HuH-7.5 (cell line): ENCODE data around the gene CYBA.
"Not testable (repeated sequence)": the region's sequence is repeated elsewhere in the genome, so short reads cannot be mapped to it uniquely, and the experiment has no call there.

Experiments
- DNase-seq: peaks from one replicate; pipeline ENCODE4 v3.0.0; 2011; ENCODE audit warnings: low spot score

Gene CYBA

GRCh38 chr16:88613911-88614817 is 36.7 kb downstream of the CYBA start:
- no peak for DNase-seq

DNA sequence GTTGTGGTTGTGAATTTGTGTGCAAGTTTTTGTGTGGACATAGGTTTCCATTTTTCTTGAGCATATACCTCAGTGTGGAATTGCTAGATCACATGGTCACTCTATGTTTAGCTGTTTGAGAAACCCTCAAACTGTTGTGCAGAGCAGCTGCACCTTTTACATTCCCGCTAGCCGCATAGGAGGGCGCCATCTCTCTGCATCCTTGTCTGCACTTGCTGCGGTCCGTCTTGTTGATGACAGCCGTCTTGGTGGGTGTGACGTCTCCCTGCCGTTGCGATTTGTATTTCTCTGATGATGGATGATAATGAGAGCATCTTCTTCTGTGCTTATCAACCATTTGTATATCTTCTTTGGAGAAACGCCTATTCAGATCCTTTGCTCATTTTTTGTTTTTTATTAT is 37.6 kb downstream of the CYBA start:
- no peak for DNase-seq

GRCh38 chr16:88610909-88611812 is 39.7 kb downstream of the CYBA start:
- no peak for DNase-seq

GRCh38 chr16:88610080-88610479 is 40.8 kb downstream of the CYBA start:
- peak; percentile 81 for DNase-seq

- not testable (repeated sequence) for DNase-seq
These were observed 41.4 kb downstream of the CYBA start for GRCh38 chr16:88609426-88609825.

GRCh38 chr16:88608076-88608475 is 42.8 kb downstream of the CYBA start:
- DNase-seq, result no peak

DNA sequence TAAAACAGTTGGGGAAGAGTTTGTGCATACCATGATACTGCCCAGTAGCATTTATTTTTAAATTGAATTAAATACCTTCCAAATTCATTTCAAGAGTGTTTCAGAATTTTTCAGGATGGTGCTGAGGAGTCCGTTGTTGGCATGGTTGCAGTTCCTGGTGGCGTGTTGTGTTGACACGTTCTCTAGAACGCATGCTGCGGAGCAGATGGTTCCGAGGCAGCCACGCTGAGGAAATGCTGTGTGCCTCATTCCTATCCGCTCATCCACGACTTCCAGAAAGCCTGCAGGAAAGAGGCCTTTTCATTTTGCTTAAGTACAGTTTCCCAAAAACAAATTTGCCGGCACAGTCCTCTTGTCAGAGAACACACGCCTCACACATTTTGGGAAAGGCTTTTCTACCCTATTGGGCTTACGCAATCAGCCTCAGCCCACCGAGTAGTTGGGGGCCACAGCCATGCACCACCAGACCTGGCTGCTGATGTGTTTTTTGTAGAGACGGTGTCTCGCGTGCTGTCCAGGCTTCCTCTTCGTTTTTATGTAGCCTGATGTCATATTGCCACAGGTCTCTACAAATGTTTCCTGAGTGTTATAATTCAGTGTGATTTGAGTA is 44.6 kb downstream of the CYBA start:
- DNase-seq, result no peak

DNA sequence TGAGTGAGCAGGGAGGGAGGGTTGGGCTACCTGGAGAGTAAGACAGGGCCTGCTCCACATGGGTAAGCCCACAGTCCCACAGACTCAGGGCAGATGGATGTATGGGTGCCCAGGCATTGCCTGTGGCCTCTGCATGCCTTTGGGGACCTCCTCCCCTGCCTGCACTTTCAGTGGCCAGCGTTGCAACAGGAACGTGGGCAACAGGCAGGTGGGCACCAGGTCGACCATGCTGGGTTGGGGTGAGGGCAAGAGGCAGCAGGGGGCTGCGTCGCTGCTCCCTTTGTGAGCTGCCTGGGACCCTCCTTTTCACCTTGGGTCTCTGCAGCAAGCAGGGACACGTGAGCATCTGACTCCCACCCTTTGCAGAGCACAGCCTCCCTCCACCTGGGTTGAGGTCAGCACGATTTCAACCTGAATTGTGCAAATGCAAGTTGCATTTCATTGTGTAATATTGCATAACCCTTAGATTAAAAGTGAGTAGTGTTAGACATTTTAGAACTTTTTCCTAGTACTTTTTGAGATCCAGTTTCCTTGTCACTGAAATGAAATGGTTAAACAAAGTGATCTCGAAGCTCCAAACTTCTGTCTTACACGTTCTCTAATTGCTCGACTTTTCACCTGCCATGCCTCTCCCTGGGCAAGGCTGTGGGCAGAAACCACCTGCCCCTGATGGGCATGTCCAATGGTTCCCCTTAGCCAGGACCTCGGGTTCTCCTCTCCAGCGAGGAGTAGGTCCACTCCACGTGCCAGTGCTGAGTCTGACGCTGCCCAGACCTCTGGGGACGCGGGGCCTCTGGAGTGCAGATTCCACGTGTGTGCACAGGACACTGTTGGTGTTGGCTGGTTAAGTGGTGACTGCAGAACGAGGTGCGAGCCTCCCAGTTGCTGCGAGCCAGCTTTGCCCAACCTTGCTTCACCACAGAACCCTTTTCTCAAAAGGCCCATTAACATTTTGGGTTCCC is 45.4 kb downstream of the CYBA start:
- DNase-seq, result no peak

DNA sequence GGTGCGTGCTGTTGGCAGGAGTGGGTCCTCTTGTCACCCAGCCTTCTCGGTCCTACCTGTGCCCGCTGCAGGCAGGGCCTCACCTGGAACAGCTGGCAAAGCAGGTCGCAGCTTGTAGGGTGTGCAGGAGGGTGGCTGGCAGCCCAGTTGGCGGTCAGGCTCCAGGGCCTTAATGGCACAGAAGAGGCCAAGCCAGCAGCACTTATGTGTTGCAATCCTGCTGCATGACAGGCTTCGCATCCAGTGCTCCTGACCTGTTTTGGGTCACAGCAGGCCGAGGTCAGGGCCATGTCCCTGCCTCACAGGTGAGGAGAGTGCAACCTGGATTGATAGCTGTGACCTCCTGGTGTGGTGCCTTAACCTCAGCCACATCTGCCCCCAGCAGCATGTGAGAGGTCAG is 48.8 kb downstream of the CYBA start:
- DNase-seq, result peak; percentile 75

DNA sequence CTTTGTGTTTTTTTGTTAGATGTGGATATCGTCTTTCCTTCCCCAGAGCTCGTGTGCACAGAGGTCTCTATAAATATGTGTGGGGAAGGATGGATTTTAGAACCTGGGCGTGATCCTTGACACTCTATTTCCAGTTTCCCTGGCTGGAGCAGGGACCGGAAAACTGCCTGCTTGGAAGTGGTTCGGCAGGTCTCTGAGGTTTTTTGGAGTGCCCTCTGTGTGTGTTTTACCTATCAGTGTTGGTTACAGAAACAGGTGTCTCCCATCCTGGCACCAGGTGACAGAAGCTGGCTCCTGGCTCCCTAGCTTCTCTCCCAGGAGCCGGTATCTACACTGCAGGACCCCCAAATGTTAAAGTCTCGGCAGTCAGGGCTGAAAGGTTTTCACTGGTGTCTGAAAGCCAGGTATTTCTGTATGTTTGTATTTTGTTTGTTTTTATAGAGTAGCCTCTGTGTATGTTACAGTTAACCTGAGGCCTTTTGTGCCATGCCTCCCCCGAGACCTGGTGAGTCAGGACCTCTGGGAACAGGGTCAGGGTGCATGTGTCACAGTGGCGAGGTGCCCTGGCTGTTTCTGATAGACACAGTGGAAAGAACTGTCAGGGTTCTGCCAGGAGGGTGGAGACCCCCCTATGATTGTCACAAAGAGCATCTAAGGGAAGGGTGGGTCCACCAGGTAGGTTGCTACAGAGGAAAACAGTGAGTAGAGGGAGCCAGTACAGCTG is 49.4 kb downstream of the CYBA start:
- no peak for DNase-seq

DNA sequence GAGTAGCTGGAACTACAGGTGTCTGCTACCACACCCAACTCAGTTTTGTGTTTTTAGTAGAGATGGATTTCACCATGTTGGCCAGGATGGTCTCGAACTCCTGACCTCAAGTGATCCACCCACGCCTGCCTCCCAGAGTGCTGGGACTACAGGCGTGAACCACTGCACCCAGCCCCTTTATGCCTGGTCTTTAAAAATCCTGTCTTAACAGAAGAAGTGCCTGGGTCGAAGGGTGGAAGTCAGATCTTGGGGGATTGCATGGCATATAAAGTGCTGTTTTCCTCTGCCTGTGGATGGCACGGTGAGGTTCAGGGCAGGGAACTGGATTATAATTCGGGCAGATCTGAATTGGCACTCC is 50.3 kb downstream of the CYBA start:
- DNase-seq, result no peak

DNA sequence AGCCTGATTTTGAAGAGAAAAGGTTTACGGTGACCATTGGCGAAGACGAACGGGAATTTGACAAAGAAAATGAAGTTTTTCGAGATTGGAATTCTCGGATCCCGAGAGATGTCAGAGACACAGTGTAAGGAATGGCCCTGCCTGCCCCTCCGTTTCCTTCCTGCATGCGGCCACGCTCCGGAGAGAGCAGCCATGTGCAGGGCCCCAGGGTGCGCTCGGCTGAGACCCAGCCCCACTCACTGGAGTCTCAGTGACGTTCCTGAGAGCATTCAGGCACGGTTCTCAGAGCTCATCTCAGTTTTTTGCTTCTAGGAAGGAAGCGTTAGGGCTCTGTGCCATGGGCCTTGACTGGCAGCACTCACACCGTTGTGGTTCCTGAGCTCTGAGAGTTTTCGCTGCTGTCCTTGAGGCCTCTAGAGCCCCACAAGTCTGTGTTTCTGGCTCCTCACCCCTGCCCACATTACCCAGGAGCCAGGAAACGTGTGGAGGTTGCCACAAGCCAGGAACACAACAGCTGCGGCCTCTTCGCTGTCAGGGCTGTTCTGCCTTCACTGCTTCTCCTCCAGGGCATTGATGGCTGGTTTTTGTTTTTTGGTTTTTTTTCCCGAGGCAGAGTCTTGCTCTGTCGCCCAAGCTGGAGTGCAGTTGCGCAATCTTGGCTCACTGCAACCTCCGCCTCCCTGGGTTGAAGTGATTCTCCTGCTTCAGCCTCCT is 50.9 kb downstream of the CYBA start:
- DNase-seq, result no peak

- no peak for DNase-seq
These were observed 51.6 kb downstream of the CYBA start for GRCh38 chr16:88599092-88599733.

DNA sequence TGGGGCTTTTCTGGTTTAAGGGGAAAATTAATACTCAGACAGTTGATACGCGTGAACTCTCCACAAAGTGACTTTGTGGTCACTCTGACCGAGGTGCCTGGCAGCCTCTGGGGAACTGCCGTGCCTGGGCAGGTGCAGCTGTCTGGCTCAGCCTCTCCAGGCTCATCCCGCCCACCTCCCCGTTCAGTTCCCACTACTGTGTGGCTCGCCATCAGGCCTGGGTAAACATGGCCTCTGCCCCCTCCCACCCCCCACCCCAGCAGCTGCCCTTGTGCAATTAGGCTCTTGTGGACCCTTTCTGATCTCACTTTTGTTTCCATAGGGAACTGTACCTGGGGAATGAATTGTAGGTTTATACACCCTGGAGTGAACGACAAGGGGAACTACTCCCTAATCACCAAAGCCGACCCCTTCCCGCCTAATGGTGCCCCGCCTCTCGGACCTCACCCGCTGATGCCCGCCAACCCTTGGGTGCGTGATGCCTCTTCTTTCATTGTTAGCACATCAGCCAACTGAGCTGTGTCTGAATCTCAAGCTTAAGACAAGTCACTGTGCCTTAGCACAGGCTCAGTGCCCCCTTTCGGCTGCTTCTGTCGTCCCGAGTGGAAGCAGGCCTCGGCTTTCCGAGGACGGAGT is 52.9 kb downstream of the CYBA start:
- DNase-seq, result peak; percentile 59

DNA sequence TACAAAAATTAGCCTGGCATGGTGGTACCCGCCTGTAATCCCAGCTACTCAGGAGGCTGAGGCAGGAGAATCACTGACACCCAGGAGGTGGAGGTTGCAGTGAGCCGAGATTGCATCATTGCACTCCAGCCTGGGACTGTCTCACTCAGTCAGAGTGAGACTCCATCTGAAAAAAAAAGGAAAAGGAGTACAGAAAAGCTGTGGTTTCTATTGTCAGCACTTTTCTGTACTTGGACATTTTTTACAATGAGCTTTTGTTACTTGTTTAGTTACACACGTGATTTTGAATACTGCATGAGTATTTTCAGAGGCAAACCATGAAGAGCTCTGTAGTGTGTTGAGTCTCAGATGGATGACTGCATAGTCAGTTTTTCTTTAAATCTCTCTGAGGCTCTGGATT is 54.4 kb downstream of the CYBA start:
- no peak for DNase-seq

DNA sequence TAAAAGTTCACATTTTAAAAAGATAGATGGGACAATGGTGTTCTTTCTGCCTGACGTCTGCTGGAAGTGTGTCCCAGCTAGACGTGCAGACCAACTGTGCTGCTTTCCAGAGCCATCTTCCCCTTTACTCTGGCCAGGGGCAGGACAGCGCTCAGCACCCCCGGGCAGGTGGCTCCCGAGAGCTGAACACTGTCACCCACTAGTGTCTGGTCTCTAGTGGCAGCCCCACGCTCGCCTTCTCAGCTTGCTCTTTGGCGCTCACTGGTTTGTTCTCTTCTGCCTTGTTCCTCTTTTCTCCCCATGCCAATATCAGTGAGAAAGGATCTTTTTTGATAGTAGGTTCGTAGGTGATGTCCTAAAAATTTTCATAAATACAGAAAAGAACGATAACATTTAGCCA is 54.9 kb downstream of the CYBA start:
- no peak for DNase-seq

- no peak for DNase-seq
These were observed 55.8 kb downstream of the CYBA start for GRCh38 chr16:88595101-88595500.

GRCh38 chr16:88593910-88594309 is 56.9 kb downstream of the CYBA start:
- no peak for DNase-seq

GRCh38 chr16:88593489-88593888 is 57.4 kb downstream of the CYBA start:
- DNase-seq, result no peak
